ENCODE results near the gene RPE.

RPE gene

GRCh38 chr2:210046851-210047500, 44.5 kb downstream of the RPE start:
- Histone ChIP-seq H3K4me2 (ENCODE audit: low read length) (no peak overlapping the region), H3K79me2 (no peaks in the 10 kb centered on the region), H3K36me3 (ENCODE audit: control insufficient read depth, insufficient read depth, low read length) (no peaks in the 10 kb centered on the region), H3K9me3 (ENCODE audit: control insufficient read depth, low read length) (no peaks in the 10 kb centered on the region), H3K27ac (no peak overlapping the region), H3K4me1 (peaks cover 17% of the 10 kb centered on the region), H3K9ac (no peak overlapping the region), H3K4me3 (ENCODE audit: low read depth, low read length) (no peak overlapping the region), H3K27me3 (ENCODE audit: control insufficient read depth, insufficient read depth, low read length) (no peaks in the 10 kb centered on the region), H2AFZ (no peak overlapping the region)
- TF ChIP-seq, protein P1, sequence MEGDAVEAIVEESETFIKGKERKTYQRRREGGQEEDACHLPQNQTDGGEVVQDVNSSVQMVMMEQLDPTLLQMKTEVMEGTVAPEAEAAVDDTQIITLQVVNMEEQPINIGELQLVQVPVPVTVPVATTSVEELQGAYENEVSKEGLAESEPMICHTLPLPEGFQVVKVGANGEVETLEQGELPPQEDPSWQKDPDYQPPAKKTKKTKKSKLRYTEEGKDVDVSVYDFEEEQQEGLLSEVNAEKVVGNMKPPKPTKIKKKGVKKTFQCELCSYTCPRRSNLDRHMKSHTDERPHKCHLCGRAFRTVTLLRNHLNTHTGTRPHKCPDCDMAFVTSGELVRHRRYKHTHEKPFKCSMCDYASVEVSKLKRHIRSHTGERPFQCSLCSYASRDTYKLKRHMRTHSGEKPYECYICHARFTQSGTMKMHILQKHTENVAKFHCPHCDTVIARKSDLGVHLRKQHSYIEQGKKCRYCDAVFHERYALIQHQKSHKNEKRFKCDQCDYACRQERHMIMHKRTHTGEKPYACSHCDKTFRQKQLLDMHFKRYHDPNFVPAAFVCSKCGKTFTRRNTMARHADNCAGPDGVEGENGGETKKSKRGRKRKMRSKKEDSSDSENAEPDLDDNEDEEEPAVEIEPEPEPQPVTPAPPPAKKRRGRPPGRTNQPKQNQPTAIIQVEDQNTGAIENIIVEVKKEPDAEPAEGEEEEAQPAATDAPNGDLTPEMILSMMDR (IDR thresholded peaks at IDR 0.05): no peak

GRCh38 chr2:210049831-210050230, 47.4 kb downstream of the RPE start:
- H3K9me3 ChIP-seq (ENCODE audit: control insufficient read depth, low read length): no peaks in the 10 kb centered on the region

DNA sequence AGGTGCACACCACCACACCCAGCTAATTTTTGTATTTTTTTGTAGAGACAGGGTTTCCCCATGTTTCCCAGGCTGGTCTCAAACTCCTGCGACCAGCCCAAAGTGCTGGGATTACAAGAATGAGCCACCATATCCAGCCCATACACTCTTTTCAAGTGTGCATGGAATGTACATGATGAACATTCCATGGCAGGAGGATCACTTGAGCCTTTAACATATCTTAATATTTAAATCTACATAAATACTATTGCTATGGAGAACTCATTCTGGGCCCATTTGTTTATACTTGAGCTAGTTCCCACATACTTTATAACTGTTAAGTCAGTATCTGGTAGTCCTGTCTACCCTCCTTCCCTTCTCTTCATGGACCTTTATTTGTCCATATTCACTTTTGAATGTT, 48.4 kb downstream of the RPE start:
- no peak overlapping the region for H3K9ac ChIP-seq
- peaks cover 5% of the 10 kb centered on the region for H3K36me3 ChIP-seq (ENCODE audit: control insufficient read depth, insufficient read depth, low read length)
- peaks cover 11% of the 10 kb centered on the region for H3K79me2 ChIP-seq

More at GRCh38 chr2:210049831-210050230, 47.4 kb downstream of the RPE start:
- Histone ChIP-seq H3K27me3 (ENCODE audit: control insufficient read depth, insufficient read depth, low read length) (no peaks in the 10 kb centered on the region), H3K4me3 (ENCODE audit: low read depth, low read length) (no peak overlapping the region), H3K4me2 (ENCODE audit: low read length) (no peak overlapping the region), H3K27ac (no peak overlapping the region), H2AFZ (no peak overlapping the region), H3K79me2 (peaks cover 11% of the 10 kb centered on the region), H3K36me3 (ENCODE audit: control insufficient read depth, insufficient read depth, low read length) (peaks cover 2% of the 10 kb centered on the region), H3K4me1 (peaks cover 14% of the 10 kb centered on the region), H3K9ac (no peak overlapping the region)
- TF ChIP-seq, protein P1 (IDR thresholded peaks at IDR 0.05): no peak

GRCh38 chr2:210054696-210055095, 52.3 kb downstream of the RPE start:
- Histone ChIP-seq H3K27me3 (ENCODE audit: control insufficient read depth, insufficient read depth, low read length) (no peaks in the 10 kb centered on the region), H3K9ac (no peak overlapping the region), H2AFZ (no peak overlapping the region), H3K36me3 (ENCODE audit: control insufficient read depth, insufficient read depth, low read length) (peaks cover 5% of the 10 kb centered on the region), H3K4me2 (ENCODE audit: low read length) (no peak overlapping the region), H3K9me3 (ENCODE audit: control insufficient read depth, low read length) (no peaks in the 10 kb centered on the region), H3K27ac (no peak overlapping the region), H3K79me2 (peaks cover 21% of the 10 kb centered on the region), H3K4me3 (ENCODE audit: low read depth, low read length) (no peak overlapping the region), H3K4me1 (peaks cover 2% of the 10 kb centered on the region)
- TF ChIP-seq, protein P1 (IDR thresholded peaks at IDR 0.05): no peak

More for the DNA sequence above, 48.4 kb downstream of the RPE start:
- no peak overlapping the region for H3K4me3 ChIP-seq (ENCODE audit: low read depth, low read length)
- peaks cover 14% of the 10 kb centered on the region for H3K4me1 ChIP-seq
- TF ChIP-seq, protein P1 (IDR thresholded peaks at IDR 0.05): no peak
- no peak overlapping the region for H2AFZ ChIP-seq
- H3K4me2 ChIP-seq (ENCODE audit: low read length): no peak overlapping the region
- H3K27ac ChIP-seq: no peak overlapping the region
- H3K9me3 ChIP-seq (ENCODE audit: control insufficient read depth, low read length): no peaks in the 10 kb centered on the region
- H3K27me3 ChIP-seq (ENCODE audit: control insufficient read depth, insufficient read depth, low read length): no peaks in the 10 kb centered on the region

GRCh38 chr2:210055825-210056224, 53.4 kb downstream of the RPE start:
- H3K27me3 ChIP-seq (ENCODE audit: control insufficient read depth, insufficient read depth, low read length): no peaks in the 10 kb centered on the region
- H2AFZ ChIP-seq: no peak overlapping the region
- no peaks in the 10 kb centered on the region for H3K9me3 ChIP-seq (ENCODE audit: control insufficient read depth, low read length)
- TF ChIP-seq, protein P1 (IDR thresholded peaks at IDR 0.05): no peak
- H3K4me2 ChIP-seq (ENCODE audit: low read length): no peak overlapping the region
- no peak overlapping the region for H3K9ac ChIP-seq
- H3K4me1 ChIP-seq: peaks cover 2% of the 10 kb centered on the region
- H3K79me2 ChIP-seq: peaks cover 21% of the 10 kb centered on the region
- H3K4me3 ChIP-seq (ENCODE audit: low read depth, low read length): no peak overlapping the region
- H3K36me3 ChIP-seq (ENCODE audit: control insufficient read depth, insufficient read depth, low read length): peaks cover 5% of the 10 kb centered on the region
- no peak overlapping the region for H3K27ac ChIP-seq

Measured in parathyroid adenoma (tissue), 2 donors.